Esophagus muscularis mucosa (tissue), 4 donors: ENCODE data around the gene CTSF. TPM values are rescaled to one million over a fixed set of nuclear protein-coding genes. Genes with fewer than 3 reads are reported as not detected.

Source experiments
- DNase-seq: peaks from one replicate; pipeline ENCODE4 v3.0.0-alpha.2; 2017; ENCODE audit errors: extremely low spot score
- H3K27ac ChIP-seq, 4 donors: fragments of 200-600 bp; sonication (generic); replicated peaks in 1 of 4; 1 replicate in 3 of 4; 2 replicates in 1 of 4; pipeline ENCODE4 v1.5.1; 2016 to 2019; ENCODE audit warnings: mild to moderate bottlenecking in 1 of 4
- H3K27me3 ChIP-seq, 4 donors: fragments of 200-600 bp; sonication (generic); one replicate each; pipeline versions ENCODE4 v1.5.1 to v1.6.0; 2016 to 2019
- H3K36me3 ChIP-seq, 4 donors: fragments of 200-600 bp; sonication (generic); one replicate each; pipeline ENCODE4 v1.5.1; 2016 to 2019
- H3K4me1 ChIP-seq, 4 donors: fragments of 200-600 bp; sonication (generic); one replicate each; pipeline ENCODE4 v1.5.1; 2016 to 2019
- H3K4me3 ChIP-seq, 4 donors: fragments of 200-600 bp; sonication (generic); 1 replicate in 2 of 4; 2 replicates in 2 of 4; pipeline ENCODE4 v1.5.1; 2016 to 2019; ENCODE audit warnings: mild to moderate bottlenecking in 4 of 4, moderate library complexity in 1 of 4
- H3K9me3 ChIP-seq, 4 donors: fragments of 200-600 bp; sonication (generic); 1 replicate in 3 of 4; 2 replicates in 1 of 4; pipeline ENCODE4 v1.5.1; 2016 to 2019
- EP300 ChIP-seq: sonication (generic); formaldehyde crosslinking; IDR thresholded peaks from one replicate; pipeline ENCODE4 v1.6.1; 2017; ENCODE audit warnings: antibody characterized with exemption
- POLR2A ChIP-seq: fragments of 450-650 bp; IDR thresholded peaks from one replicate; pipeline ENCODE4 v1.6.1; 2017; ENCODE audit warnings: antibody characterized with exemption, moderate library complexity, mild to moderate bottlenecking, low read depth
- POLR2AphosphoS5 ChIP-seq, 2 donors: sonication (generic); formaldehyde crosslinking; IDR thresholded peaks; one replicate each; pipeline ENCODE4 v1.6.1; 2017; ENCODE audit warnings: antibody characterized with exemption in 2 of 2
- WGBS: methylation state at CpG from one replicate; pipeline ENCODE4 v1.1.5; 2018; 5-methylcytosine and 5-hydroxymethylcytosine counted together
- intact Hi-C: fragments of 100-400 bp; cut with DNase I; formaldehyde crosslinking; loops from one replicate; pipeline ENCODE4 v1.15.1; 2023
- total RNA-seq, 4 donors: library from RNA; depleted of rRNA; stranded (reverse); fragments of >200 nt; gene quantifications; one replicate each; pipeline versions ENCODE4 v1.1.0 to v1.2.1, GENCODE V29; 2016
- TF ChIP-seq, protein P1 (sequence below), 3 experiments: fragments of 200-600 bp in 2 of 3; fragments of 450-650 bp in 1 of 3; sonication (generic) in 2 of 3; IDR thresholded peaks; one replicate each; pipeline ENCODE4 v1.5.1; 2017 to 2019; ENCODE audit warnings: antibody characterized with exemption in 3 of 3, mild to moderate bottlenecking in 2 of 3, moderate library complexity in 1 of 3

Gene CTSF
- total RNA-seq, result 100 to 1,000 TPM in 2 of 4 donors, 10 to 100 TPM in 2; 73.1 to 112 (median 96.6) TPM

GRCh38 chr11:66568124-66568916 is at the start of gene CTSF:
Gene CTSF, minus strand, starts transcription at chr11:66568606. Its CDS starts 120 bp downstream, at chr11:66568486.
- 3% methylated on average over 24 of the region's 77 CpGs for WGBS
- TF ChIP-seq EP300, result no peak
- TF ChIP-seq, protein P1, sequence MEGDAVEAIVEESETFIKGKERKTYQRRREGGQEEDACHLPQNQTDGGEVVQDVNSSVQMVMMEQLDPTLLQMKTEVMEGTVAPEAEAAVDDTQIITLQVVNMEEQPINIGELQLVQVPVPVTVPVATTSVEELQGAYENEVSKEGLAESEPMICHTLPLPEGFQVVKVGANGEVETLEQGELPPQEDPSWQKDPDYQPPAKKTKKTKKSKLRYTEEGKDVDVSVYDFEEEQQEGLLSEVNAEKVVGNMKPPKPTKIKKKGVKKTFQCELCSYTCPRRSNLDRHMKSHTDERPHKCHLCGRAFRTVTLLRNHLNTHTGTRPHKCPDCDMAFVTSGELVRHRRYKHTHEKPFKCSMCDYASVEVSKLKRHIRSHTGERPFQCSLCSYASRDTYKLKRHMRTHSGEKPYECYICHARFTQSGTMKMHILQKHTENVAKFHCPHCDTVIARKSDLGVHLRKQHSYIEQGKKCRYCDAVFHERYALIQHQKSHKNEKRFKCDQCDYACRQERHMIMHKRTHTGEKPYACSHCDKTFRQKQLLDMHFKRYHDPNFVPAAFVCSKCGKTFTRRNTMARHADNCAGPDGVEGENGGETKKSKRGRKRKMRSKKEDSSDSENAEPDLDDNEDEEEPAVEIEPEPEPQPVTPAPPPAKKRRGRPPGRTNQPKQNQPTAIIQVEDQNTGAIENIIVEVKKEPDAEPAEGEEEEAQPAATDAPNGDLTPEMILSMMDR (IDR thresholded peaks at IDR 0.05), result peak in 1 of 3 experiments; percentile 26
- TF ChIP-seq POLR2AphosphoS5 (IDR thresholded peaks at IDR 0.05), result peak; percentile 69 to 86
- Histone ChIP-seq H3K36me3 (peaks cover 5 to 31% (median 26%) of the 10 kb centered on the region in 4 donors), H3K9me3 (no peaks in the 10 kb centered on the region), H3K4me1 (peaks cover 10 to 23% (median 21%) of the 10 kb centered on the region in 4 donors), H3K27me3 (no peaks in the 10 kb centered on the region), H3K27ac (peak within 1 kb of the TSS; percentile 50 to 70 (median 67)), H3K4me3 (peak within 1 kb of the TSS; percentile 71 to 82 (median 77))
- intact Hi-C loops, result loop anchor here (10.0 kb wide), 1 partner anchor 276 kb away; the partner anchor contains the start of gene RCE1
- no peak for DNase-seq

GRCh38 chr11:66617155-66617834 is 48.9 kb upstream of the CTSF start:
- H3K36me3 ChIP-seq, result peaks cover 0 to 9% (median 3%) of the 10 kb centered on the region in 4 donors
- H3K27ac ChIP-seq, result peak overlapping the region; percentile 92 to 99 (median 99)
- no peaks in the 10 kb centered on the region for H3K9me3 ChIP-seq
- intact Hi-C loops, result no loop called here
- WGBS, result under 1% methylated on average over 11 of the region's 38 CpGs
- TF ChIP-seq, protein P1 (IDR thresholded peaks at IDR 0.05), result no peak
- TF ChIP-seq EP300 (no peak), POLR2AphosphoS5 (IDR thresholded peaks at IDR 0.05) (no peak), POLR2A (no peak)
- peaks cover 45 to 60% (median 56%) of the 10 kb centered on the region in 4 donors for H3K4me1 ChIP-seq
- H3K27me3 ChIP-seq, result no peaks in the 10 kb centered on the region
- DNase-seq, result peak; percentile 95
- H3K4me3 ChIP-seq, result peak overlapping the region; percentile 71 to 98 (median 80)

GRCh38 chr11:66616379-66617154 is 48.2 kb upstream of the CTSF start, which contains the start of gene RBM14:
Gene RBM14, plus strand, starts transcription at chr11:66616630. Its CDS starts 91 bp downstream, at chr11:66616721.
- H3K27me3 ChIP-seq, result no peaks in the 10 kb centered on the region
- intact Hi-C loops, result no loop called here
- DNase-seq, result peak; percentile 100
- peaks cover 38 to 53% (median 49%) of the 10 kb centered on the region in 4 donors for H3K4me1 ChIP-seq
- peaks cover 0 to 4% (median 1%) of the 10 kb centered on the region in 4 donors for H3K36me3 ChIP-seq
- WGBS, result 2% methylated on average over 18 of the region's 90 CpGs
- H3K4me3 ChIP-seq, result peak within 1 kb of the TSS; percentile 71 to 98 (median 80)
- H3K27ac ChIP-seq, result peak within 1 kb of the TSS; percentile 92 to 99 (median 99)
- peak; percentile 99 for TF ChIP-seq POLR2A
- peak; percentile 99 to 100 for TF ChIP-seq POLR2AphosphoS5 (IDR thresholded peaks at IDR 0.05)
- TF ChIP-seq EP300, result no peak
- TF ChIP-seq, protein P1 (IDR thresholded peaks at IDR 0.05), result no peak
- H3K9me3 ChIP-seq, result no peaks in the 10 kb centered on the region

- H3K4me3 ChIP-seq, result no peak overlapping the region
- peaks cover 19 to 32% (median 25%) of the 10 kb centered on the region in 4 donors for H3K4me1 ChIP-seq
- WGBS, result 96% methylated on average over 13 of the region's 13 CpGs
- H3K9me3 ChIP-seq, result no peaks in the 10 kb centered on the region
- intact Hi-C loops, result no loop called here
- H3K27me3 ChIP-seq, result no peaks in the 10 kb centered on the region
- no peak overlapping the region for H3K27ac ChIP-seq
- no peak for TF ChIP-seq EP300
- no peak for TF ChIP-seq POLR2A
- TF ChIP-seq, protein P1 (IDR thresholded peaks at IDR 0.05), result no peak
- no peak for TF ChIP-seq POLR2AphosphoS5 (IDR thresholded peaks at IDR 0.05)
- peaks cover 0 to 4% (median 0%) of the 10 kb centered on the region in 4 donors for H3K36me3 ChIP-seq
- no peak for DNase-seq
Measured at GRCh38 chr11:66614073-66614472, 45.7 kb upstream of the CTSF start.
